Mucosa of rectum (tissue), 2 donors: ENCODE results near the gene SCN8A.

ENCODE experiments used
- H3K27ac ChIP-seq, 2 donors: one replicate each; pipeline ENCODE4 v1.7.0; 2013; ENCODE audit warnings: inconsistent platforms in 2 of 2, low read depth in 2 of 2, low read length in 2 of 2
- H3K27me3 ChIP-seq, 2 donors: one replicate each; pipeline ENCODE4 v1.7.0; 2013; ENCODE audit warnings: low read length in 2 of 2; ENCODE audit not compliant: control insufficient read depth in 2 of 2, insufficient read depth in 2 of 2
- H3K36me3 ChIP-seq, 2 donors: one replicate each; pipeline ENCODE4 v1.7.0; 2013; ENCODE audit warnings: low read length in 2 of 2; ENCODE audit not compliant: control insufficient read depth in 2 of 2, insufficient read depth in 2 of 2
- H3K4me1 ChIP-seq, 2 donors: one replicate each; pipeline ENCODE4 v1.7.0; 2013; ENCODE audit warnings: low read length in 2 of 2, mild to moderate bottlenecking in 1 of 2; ENCODE audit not compliant: control insufficient read depth in 2 of 2, insufficient read depth in 2 of 2
- H3K4me3 ChIP-seq, 2 donors: one replicate each; pipeline ENCODE4 v1.7.0; 2013; ENCODE audit warnings: low read length in 2 of 2
- H3K9ac ChIP-seq, 2 donors: one replicate each; pipeline ENCODE4 v1.7.0; 2013; ENCODE audit warnings: low read length in 2 of 2, low read depth in 1 of 2, mild to moderate bottlenecking in 1 of 2
- H3K9me3 ChIP-seq, 2 donors: one replicate each; pipeline ENCODE4 v1.7.0; 2013; ENCODE audit warnings: low read length in 2 of 2; ENCODE audit not compliant: control insufficient read depth in 2 of 2
- donor health status: healthy.
- donor health status: Normal muscosa, but diverticular disease.

The SCN8A gene

DNA sequence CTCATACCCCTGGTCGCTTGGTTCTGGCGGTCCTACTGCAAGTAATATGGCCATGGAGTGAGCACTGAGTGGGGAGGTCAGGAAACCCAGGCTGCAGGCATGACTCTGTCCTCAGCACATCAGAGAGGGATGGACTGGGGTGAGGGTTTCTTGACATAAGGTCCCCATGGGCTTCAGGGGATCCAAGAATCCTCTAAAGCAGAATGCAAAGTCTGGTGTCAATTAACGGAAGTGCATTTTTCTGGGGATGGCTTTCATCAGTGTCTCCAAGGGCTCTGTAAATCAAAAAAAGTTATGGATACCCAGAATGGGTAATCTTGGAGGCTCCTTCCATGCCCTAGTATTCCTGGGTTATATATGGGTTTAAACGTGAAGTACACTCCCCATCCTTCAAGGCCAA lies 253.8 kb downstream of the SCN8A start:
- no peaks in the 10 kb centered on the region for H3K9me3 ChIP-seq
- peaks cover 34% of the 10 kb centered on the region in 2 donors for H3K27me3 ChIP-seq
- H3K4me1 ChIP-seq: peaks cover 3 to 15% of the 10 kb centered on the region in 2 donors
- H3K4me3 ChIP-seq: no peak overlapping the region
- no peak overlapping the region for H3K27ac ChIP-seq
- no peaks in the 10 kb centered on the region for H3K36me3 ChIP-seq
- no peak overlapping the region for H3K9ac ChIP-seq

- Histone ChIP-seq H3K27ac (no peak overlapping the region), H3K4me1 (peaks cover 3 to 15% of the 10 kb centered on the region in 2 donors), H3K9me3 (no peaks in the 10 kb centered on the region), H3K9ac (no peak overlapping the region), H3K36me3 (no peaks in the 10 kb centered on the region), H3K27me3 (peaks cover 34 to 35% of the 10 kb centered on the region in 2 donors), H3K4me3 (no peak overlapping the region)
Measured at GRCh38 chr12:51845482-51845881, 254.4 kb downstream of the SCN8A start.

- no peak overlapping the region for H3K27ac ChIP-seq
- H3K36me3 ChIP-seq: no peaks in the 10 kb centered on the region
- H3K9ac ChIP-seq: peak overlapping the region in 1 of 2 donors; percentile 5
- H3K27me3 ChIP-seq: peaks cover 34% of the 10 kb centered on the region in 2 donors
- no peaks in the 10 kb centered on the region for H3K9me3 ChIP-seq
- peaks cover 4 to 15% of the 10 kb centered on the region in 2 donors for H3K4me1 ChIP-seq
- H3K4me3 ChIP-seq: no peak overlapping the region
Measured at GRCh38 chr12:51846271-51846691, 255.2 kb downstream of the SCN8A start.

DNA sequence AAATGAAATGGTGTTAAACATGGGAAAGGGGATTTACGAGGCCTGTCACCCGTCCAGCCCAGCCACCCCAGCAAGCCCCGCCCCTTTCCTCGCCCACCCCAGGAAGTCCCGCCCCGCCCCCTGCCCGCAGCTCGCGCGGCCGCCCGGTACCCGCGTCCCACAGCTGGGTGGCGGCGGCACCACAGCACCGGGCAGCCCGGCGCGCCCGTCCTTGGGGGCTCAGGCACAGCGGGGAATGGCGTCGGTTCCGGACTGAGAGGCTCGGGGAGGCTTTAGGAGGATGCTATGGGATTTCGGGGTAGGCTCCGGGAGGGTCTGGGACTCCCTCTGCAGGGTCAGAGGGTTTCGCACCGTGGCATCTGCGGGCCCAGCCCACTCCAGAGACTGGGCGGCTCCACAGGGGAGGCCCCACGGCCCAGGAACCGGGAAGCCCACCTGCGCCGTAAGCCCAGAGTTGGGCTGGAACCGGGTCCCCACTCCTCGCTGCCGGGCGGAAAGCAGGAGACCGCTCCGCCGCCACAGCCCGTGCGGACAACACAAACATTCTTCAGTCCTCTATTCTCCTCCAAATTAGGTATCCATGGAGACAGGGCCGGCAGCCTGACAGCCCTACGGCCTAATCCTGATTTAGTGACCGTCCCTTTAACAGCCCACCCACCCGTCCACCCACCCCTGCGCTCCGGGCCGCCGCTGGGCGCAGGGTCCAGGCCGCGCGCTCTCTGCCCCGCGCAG lies 256.0 kb downstream of the SCN8A start:
- Histone ChIP-seq H3K9ac (peak overlapping the region in 1 of 2 donors; percentile 5), H3K9me3 (no peaks in the 10 kb centered on the region), H3K4me3 (peak overlapping the region; percentile 52 to 56), H3K27me3 (peaks cover 30 to 35% of the 10 kb centered on the region in 2 donors), H3K36me3 (no peaks in the 10 kb centered on the region), H3K4me1 (peaks cover 5 to 15% of the 10 kb centered on the region in 2 donors), H3K27ac (no peak overlapping the region)

- peaks cover 24 to 36% of the 10 kb centered on the region in 2 donors for H3K27me3 ChIP-seq
- H3K4me1 ChIP-seq: peaks cover 5 to 15% of the 10 kb centered on the region in 2 donors
- peak overlapping the region in 1 of 2 donors; percentile 31 for H3K4me3 ChIP-seq
- H3K9ac ChIP-seq: peak overlapping the region in 1 of 2 donors; percentile 6
- no peaks in the 10 kb centered on the region for H3K9me3 ChIP-seq
- H3K36me3 ChIP-seq: no peaks in the 10 kb centered on the region
- H3K27ac ChIP-seq: peak overlapping the region in 1 of 2 donors; percentile 32
Measured at GRCh38 chr12:51847643-51848325, 256.8 kb downstream of the SCN8A start.

DNA sequence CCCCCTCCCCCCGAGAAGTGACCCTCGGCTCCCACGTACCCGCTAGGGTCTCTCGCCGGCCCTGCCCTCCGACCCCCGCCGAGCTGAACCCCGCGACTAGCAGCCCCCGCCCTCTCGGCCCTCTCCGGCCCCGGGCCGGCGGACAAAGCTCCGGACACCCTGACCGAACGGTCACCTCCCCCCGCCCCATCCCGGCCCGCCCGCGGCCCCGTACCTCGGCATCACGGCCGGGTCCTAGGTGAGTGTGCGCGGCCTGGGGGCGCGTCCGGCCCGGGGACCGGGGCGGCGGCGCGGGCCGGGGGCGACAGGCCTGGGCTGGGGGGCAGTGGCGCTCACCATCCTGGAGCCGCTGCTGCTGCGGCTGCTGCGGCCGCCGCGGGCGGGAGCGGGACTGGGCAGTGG lies 257.3 kb downstream of the SCN8A start, which contains the start of gene FIGNL2:
Gene FIGNL2 (minus strand): TSS at position 393 of the 402 bp plus-strand sequence. CDS start 26,305 bp downstream, outside the sequence.
- H3K9ac ChIP-seq: peak within 1 kb of the TSS in 1 of 2 donors; percentile 6
- H3K4me3 ChIP-seq: peak within 1 kb of the TSS; percentile 3 to 31
- no peaks in the 10 kb centered on the region for H3K36me3 ChIP-seq
- peak within 1 kb of the TSS in 1 of 2 donors; percentile 32 for H3K27ac ChIP-seq
- peaks cover 28 to 38% of the 10 kb centered on the region in 2 donors for H3K27me3 ChIP-seq
- H3K9me3 ChIP-seq: no peaks in the 10 kb centered on the region
- peaks cover 5 to 15% of the 10 kb centered on the region in 2 donors for H3K4me1 ChIP-seq

- Histone ChIP-seq H3K4me3 (no peak overlapping the region), H3K9ac (no peak overlapping the region), H3K36me3 (no peaks in the 10 kb centered on the region), H3K4me1 (peaks cover 5 to 15% of the 10 kb centered on the region in 2 donors), H3K9me3 (no peaks in the 10 kb centered on the region), H3K27me3 (peaks cover 28 to 38% of the 10 kb centered on the region in 2 donors), H3K27ac (peak overlapping the region in 1 of 2 donors; percentile 16)
Measured at GRCh38 chr12:51848841-51849735, 258.1 kb downstream of the SCN8A start.

GRCh38 chr12:51850081-51850964 lies 259.3 kb downstream of the SCN8A start:
- no peak overlapping the region for H3K27ac ChIP-seq
- peaks cover 5 to 15% of the 10 kb centered on the region in 2 donors for H3K4me1 ChIP-seq
- H3K9ac ChIP-seq: no peak overlapping the region
- no peaks in the 10 kb centered on the region for H3K9me3 ChIP-seq
- no peaks in the 10 kb centered on the region for H3K36me3 ChIP-seq
- no peak overlapping the region for H3K4me3 ChIP-seq
- peaks cover 22 to 32% of the 10 kb centered on the region in 2 donors for H3K27me3 ChIP-seq

DNA sequence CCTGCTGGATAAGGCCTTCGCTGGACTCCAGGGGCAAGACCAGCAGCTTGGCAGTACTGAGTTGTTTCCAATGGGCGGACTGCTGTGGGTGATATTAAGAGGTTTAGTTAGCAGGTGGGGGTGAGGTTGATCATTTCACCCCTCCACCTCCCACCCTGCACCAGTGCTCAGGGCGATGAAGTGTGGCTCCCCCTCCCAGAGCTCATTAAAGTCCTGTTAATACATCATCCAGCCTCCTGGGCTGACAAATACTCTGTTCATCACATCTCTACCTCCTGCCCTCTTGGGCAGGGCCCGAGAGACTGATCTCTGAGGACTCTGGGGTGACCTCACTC lies 259.9 kb downstream of the SCN8A start:
- Histone ChIP-seq H3K9ac (no peak overlapping the region), H3K9me3 (no peaks in the 10 kb centered on the region), H3K27me3 (peaks cover 19 to 34% of the 10 kb centered on the region in 2 donors), H3K4me1 (peaks cover 5 to 15% of the 10 kb centered on the region in 2 donors), H3K4me3 (no peak overlapping the region), H3K27ac (no peak overlapping the region), H3K36me3 (no peaks in the 10 kb centered on the region)
